PC-9 (cell line): ENCODE results near the gene VSIG10L.

Experiments used
- EZH2 ChIP-seq: fragments of 200-600 bp; sonication (generic); IDR thresholded peaks from 2 replicates; pipeline ENCODE4 v1.8.0; 2017; ENCODE audit warnings: antibody characterized with exemption, low read depth
- TF ChIP-seq, protein P1 (sequence below): fragments of 200-600 bp; sonication (generic); conservative IDR thresholded peaks from 2 replicates; pipeline ENCODE4 v1.6.1; 2017; ENCODE audit warnings: mixed run types, antibody characterized with exemption, mild to moderate bottlenecking, moderate library complexity

DNA sequence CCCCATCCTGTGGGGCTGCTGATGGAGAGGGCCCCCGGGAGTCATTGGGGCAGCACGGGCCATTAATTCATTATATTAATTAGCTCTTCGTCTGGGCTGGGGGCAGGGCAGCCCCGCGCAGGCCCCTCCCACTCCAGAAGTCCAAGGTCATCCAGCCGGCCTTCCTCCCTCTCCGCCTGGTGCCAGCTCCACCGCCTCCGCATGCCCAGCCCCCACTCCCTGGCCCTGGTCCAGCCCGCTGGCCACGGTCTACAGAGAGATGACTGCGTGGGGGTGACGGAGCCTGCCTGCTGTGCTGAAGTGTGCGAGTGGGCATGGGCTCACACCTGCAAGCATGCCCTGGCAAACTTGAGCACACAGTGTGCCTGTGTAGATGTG, 21.7 kb downstream of the VSIG10L start:
- TF ChIP-seq, protein P1, sequence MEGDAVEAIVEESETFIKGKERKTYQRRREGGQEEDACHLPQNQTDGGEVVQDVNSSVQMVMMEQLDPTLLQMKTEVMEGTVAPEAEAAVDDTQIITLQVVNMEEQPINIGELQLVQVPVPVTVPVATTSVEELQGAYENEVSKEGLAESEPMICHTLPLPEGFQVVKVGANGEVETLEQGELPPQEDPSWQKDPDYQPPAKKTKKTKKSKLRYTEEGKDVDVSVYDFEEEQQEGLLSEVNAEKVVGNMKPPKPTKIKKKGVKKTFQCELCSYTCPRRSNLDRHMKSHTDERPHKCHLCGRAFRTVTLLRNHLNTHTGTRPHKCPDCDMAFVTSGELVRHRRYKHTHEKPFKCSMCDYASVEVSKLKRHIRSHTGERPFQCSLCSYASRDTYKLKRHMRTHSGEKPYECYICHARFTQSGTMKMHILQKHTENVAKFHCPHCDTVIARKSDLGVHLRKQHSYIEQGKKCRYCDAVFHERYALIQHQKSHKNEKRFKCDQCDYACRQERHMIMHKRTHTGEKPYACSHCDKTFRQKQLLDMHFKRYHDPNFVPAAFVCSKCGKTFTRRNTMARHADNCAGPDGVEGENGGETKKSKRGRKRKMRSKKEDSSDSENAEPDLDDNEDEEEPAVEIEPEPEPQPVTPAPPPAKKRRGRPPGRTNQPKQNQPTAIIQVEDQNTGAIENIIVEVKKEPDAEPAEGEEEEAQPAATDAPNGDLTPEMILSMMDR = no peak
- TF ChIP-seq EZH2 = no peak
